Right hindlimb (tissue), 1 donor: ENCODE measurements around the gene PHC2.

Source experiments
- DNase-seq: peaks from one replicate; pipeline ENCODE4 v3.0.0-alpha.2; 2018

The PHC2 gene

DNA sequence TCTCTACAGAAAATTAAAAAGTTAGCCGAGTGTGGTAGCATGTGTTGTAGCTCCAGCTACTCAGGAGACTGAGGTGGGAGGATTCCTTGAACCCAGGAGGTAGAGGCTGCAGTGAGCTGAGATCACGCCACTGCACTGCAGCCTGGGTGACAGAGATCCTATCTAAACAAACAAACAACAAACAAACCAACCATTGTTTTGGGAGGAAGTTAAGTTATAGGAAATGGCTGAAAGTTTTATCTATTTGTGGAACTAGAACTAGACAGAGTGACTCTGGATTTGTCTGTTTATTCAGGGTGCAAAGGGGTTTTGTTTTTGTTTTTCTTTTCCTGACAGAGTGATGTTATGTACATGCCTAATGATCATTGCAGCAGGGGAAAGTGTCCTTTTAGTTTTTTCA lies 143.6 kb downstream of the PHC2 start:
- DNase-seq: no peak

DNA sequence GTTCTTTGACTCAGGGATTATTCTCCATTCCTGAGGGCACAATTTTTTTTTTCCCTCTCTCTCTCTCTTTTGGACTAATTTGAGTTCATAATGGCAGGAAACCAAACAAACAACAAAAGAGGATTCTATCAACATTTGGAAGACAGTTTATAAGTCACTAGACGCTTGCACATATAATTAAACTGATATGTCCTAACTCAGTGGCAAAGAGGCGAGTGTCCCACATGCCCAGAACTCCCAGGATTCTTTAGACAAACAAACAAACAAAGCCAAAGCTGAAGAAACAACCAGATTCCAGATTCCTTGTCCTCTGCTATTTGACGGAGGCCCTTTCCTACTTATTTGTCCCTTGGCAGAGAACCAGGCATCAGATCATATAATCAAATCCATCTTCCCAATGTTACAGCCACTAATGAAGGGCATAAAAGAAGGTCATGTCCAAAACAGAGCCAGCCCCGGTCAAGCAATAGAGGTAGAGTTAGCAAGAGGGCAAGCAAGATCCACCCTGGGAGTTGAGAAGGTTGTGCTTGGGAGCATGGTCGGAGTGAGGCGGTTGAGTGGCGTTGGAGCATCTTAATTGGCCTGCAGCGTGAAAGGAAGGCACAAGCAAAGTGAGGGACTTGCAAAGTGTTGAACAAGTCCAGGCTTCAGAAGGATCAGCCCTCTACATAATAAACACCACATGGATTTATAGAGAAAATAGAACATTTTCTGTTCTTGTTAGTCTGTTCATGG lies 144.3 kb downstream of the PHC2 start:
- DNase-seq: no peak

DNA sequence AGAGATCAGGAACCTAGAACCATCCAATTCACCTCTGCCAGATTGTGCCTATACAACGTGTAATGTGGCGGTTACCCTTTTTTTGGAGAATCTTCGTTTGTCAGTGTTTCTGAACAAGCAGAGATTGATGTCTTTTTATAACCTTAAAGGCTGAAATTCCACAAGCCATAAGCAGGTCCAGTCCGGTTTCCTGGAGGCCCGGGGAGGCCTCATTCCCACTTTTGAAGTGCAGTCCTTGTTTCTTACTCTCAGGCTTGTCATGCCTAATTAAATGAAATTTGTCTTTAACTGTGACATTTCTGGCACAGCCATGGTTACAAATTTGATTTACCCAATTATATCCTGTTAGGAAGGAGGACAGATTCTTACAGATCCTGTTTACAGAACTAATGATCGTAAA lies 146.8 kb downstream of the PHC2 start:
- no peak for DNase-seq

DNA sequence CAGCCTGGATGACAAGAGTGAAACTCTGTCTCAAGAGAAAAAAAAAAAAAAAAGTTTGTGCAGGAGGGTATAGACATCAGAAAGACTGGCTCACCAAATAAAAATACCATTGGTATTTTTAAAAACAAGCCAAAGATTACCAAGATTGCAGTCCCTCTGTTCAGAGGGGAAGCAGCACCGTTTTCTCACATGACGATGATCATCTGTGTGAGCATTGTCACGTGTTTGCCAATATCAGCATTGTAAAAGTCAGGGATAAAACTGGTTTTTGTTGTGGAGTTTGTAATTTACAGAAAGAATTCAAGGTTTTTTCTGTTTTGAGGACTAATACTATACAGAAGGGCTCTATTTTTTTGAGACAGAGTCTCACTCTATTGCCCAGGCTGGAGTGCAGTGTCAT lies 148.1 kb downstream of the PHC2 start:
- no peak for DNase-seq

DNA sequence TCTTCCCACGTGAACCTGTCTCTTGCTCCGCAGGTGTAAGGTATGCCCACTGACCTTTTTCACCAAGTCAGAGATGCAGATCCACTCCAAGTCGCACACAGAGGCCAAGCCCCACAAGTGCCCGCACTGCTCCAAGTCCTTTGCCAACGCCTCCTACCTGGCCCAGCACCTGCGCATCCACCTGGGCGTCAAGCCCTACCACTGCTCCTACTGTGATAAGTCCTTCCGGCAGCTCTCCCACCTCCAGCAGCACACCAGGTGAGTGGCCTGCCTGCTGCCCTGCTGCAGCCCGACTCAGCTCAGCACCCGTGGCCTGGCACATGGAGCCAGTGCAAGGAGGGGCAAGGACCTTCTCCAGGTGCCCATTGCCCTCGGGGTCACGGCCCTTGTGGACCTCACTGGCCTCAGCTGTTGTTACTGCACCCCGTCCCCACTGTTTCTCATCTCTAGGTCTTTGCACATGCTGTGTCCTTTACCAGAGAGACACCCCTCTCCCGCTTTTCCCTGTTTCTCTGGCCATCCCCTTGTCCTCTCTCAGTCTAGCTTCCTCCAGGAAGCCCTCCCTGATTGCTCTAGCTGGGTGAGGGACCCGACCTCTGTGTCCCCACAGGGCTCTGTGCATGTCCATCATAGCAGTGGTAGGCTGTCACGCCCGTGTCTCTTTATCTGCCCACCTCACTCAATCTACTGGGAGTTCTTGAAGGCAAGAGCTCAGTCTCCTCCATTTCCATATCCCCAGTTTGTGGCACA lies 149.2 kb downstream of the PHC2 start:
- DNase-seq: no peak

DNA sequence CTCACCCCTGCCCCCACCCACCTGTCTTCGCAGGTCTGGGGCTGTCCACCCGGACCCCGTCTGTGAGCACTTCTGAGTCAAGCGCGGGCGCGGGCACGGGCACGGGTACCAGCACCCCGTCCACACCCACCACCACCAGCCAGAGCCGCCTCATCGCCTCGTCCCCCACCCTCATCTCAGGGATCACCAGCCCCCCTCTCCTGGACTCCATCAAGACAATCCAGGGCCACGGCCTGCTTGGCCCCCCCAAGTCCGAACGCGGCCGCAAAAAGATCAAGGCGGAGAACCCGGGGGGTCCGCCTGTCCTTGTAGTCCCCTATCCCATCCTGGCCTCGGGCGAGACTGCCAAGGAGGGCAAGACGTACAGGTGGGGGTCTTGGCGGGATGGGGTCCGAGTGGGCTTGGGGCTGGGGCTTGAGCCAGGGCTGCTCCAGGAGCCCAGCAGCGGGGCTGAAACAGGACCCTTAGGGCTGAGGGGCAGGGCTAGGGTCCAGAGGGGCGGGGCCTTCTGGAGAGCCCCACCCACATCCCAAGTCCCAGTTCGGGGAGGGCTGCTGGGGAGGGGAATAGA lies 150.7 kb downstream of the PHC2 start:
- DNase-seq: no peak

DNA sequence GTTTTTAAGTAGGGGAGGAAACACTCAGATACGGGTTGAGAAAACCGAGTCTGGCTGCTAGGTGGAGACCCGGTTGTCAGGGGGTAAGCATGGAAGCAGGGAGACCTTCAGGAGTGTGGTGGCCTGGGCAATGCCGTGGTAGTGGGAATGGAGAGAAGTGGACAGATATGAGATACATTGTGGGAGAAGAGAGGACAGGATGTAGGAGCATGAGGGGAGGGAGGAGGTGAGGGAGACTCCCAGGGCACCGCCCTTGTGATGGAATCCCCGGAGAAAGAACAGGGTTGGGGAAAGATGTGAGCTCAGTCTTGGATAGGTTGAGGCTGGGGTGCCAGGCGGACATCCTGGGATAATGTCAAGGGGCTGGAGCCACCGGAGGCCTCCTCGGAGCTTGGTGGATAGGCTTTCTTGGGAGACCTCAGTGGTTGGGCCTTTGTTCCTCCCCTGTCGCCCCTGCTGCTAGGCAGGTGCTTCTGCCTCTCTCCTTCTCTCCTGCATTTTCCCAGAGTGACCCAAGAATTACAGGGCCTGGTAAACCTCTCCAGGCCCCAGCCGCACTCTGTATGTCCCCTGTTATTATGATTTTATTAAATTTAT lies 153.3 kb downstream of the PHC2 start:
- DNase-seq: no peak

DNA sequence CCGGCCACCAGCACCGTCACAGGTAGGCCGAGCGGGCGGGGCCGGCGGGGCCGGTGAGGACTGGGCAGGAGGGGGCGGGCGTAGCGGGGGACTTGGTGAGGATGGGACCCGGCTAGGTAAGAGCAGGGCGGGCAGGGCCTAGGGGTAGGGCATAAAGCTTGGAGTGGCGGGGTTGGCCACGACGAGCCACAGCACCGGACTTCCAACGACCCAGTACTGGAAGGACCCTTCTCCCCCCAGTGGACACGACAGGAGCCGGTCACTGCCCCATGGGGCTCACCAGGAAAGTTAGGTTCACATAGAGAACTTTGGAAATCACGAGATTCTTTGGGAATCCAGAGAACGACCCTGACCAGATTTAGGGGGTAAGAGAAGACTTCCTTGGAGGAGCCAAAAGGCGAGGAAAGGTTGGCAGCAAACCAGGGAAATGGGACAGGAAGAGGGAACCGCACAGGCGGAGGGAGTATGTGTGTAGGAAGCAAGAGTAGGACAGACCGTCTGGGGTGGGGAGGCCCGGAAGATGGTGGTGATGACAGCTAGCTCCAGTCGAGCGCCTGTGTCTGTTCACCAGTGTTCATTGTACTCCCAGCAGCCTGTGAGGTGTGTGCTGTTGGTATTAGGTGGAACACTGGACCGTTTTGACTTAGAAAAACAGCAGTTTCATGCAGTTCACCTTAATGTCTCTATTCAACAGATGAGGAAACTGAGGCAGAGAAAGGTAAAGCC lies 154.2 kb downstream of the PHC2 start:
- DNase-seq: no peak

DNA sequence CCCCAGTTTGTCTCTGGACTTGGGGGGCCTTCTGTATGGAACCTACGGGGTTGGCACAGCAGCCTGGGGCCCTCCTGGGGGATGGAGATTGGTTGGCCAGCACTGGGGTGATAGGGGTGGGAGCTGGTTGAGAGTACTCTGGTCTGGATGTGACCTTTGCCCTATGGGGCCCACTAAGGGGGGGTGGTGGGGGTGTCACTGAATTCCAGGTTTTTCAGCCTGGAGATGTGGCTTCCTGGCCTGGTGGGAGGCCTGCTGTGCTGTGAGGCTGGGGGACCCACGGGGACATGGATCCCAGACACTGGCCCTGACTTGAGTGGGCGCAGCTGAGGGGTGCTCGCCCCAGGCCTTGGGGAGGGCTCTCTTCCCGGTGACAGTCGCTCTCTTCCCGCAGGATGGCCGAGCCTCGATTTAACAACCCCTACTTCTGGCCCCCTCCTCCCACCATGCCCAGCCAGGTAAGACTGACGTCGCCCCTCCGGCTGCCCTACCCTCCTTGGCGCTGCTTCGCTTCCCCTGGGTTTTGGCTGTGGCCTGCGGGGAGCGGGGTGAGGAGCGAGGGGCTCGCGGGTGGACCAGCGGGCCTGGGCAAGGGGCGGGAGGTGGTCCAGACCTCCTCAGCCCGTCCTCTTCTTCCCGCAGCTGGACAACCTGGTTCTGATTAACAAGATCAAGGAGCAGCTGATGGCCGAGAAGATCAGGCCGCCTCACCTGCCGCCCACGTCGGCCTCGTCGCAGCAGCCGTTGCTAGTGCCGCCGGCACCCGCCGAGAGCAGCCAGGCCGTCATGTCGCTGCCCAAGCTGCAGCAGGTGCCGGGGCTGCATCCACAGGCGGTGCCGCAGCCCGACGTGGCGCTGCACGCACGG lies 155.0 kb downstream of the PHC2 start:
- DNase-seq: no peak

DNA sequence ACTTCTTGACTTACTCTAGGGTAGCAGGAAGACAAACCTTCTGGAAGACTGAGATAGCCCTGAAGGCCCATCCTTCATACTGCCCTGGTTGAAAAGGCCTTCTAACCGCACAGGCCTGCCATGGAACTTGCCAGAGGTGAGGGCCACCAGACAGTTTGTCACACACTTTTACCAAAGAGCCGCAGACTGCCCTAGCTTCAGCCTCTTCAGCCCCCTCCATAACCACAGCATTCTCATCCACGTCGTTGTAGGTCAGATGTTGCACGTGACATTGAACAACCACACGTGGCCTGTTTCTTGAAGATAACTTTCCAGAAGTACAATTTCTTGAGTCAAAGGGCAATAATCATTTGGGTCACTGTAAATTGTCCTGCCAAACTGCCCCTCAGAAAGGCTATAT lies 155.7 kb downstream of the PHC2 start:
- no peak for DNase-seq

DNA sequence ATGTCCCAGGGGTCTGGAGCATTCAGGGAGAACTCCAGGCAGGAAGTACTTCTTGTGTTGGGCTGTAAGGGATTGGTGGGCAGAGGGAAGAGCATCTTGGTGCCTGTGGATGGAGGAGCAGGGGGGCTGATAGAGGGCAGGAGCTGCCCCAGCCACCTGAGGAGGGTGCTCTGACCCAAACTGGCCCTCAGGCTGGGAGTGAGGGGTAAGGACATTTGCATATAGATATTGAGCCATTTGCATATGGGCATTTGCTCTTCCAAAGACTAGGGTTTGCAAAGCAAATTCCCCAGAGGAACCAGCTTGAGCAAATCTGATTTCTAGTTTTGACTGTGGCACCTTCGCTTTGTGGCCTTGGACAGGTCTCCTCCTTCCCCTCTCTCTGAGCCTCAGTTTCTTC lies 156.4 kb downstream of the PHC2 start:
- no peak for DNase-seq

DNA sequence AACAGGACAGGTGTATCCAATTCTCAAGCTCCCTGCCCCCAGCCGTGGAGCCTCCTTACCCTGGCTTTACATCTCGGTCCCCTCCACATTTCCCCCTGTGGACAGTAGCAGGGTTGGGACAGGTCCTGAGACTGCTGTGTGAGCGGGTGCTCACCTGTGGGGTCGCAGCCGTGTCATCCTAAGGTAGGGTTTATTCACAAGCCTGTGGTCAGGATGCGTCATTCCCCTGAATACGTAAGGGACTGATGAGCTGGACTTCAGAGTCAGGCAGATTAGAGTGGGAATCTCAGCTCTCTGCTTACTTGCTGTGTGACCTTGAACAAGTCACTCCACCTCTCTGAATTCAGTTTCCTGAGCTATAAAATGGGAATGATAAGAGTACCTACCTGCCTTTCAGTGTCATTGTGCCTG lies 156.9 kb downstream of the PHC2 start:
- DNase-seq: no peak
